OCI-LY7 (cell line): ENCODE measurements around the gene WWOX.

ENCODE experiments used
- CTCF ChIP-seq: fragments of 200-600 bp; sonication (generic); conservative IDR thresholded peaks from 2 replicates; pipeline ENCODE4 v1.5.1; 2014; ENCODE audit warnings: mild to moderate bottlenecking, antibody characterized with exemption, low read length, moderate library complexity, mixed read lengths
- EZH2phosphoT487 ChIP-seq: fragments of 200-600 bp; sonication (generic); IDR thresholded peaks from 2 replicates; pipeline ENCODE4 v1.6.1; 2018; ENCODE audit warnings: low read depth, borderline replicate concordance, mild to moderate bottlenecking, mixed run types, antibody characterized with exemption, low read length, moderate library complexity, mixed read lengths

- no peak for TF ChIP-seq CTCF
- no peak for TF ChIP-seq EZH2phosphoT487
These were observed 424.7 kb downstream of the WWOX start for GRCh38 chr16:78524066-78524595.
